IMR-90 (cell line): ENCODE results near the gene GGT6.

ENCODE experiments used
- CHD1 ChIP-seq: IDR thresholded peaks from 2 replicates; pipeline ENCODE4 v1.6.1; 2012; ENCODE audit warnings: low read depth, low read length, improper control_type of control experiment
- CTCF ChIP-seq: conservative IDR thresholded peaks from 2 replicates; pipeline ENCODE4 v1.5.1; 2012; ENCODE audit warnings: mild to moderate bottlenecking, low read depth, low read length, improper control_type of control experiment
- FOS ChIP-seq: fragments of 150-350 bp; IDR thresholded peaks from 2 replicates; pipeline ENCODE4 v1.6.1; 2016; ENCODE audit warnings: low read depth, low read length
- MAFK ChIP-seq: IDR thresholded peaks from 2 replicates; pipeline ENCODE4 v1.6.1; 2012; ENCODE audit warnings: low read depth, low read length, improper control_type of control experiment
- MAZ ChIP-seq: IDR thresholded peaks from 2 replicates; pipeline ENCODE4 v1.6.1; 2012; ENCODE audit warnings: low read depth, mild to moderate bottlenecking, low read length, improper control_type of control experiment, moderate library complexity, borderline replicate concordance
- POLR2A ChIP-seq: IDR thresholded peaks from 2 replicates; pipeline ENCODE4 v1.6.1; 2012; ENCODE audit warnings: mild to moderate bottlenecking, low read depth, low read length
- RFX5 ChIP-seq: IDR thresholded peaks from 2 replicates; pipeline ENCODE4 v1.8.0; 2012; ENCODE audit warnings: low read depth, mild to moderate bottlenecking, low read length, moderate library complexity

GRCh38 chr17:4547118-4547906 lies 13.1 kb downstream of the GGT6 start:
- TF ChIP-seq CTCF (no peak), MAZ (no peak), MAFK (no peak), RFX5 (no peak), POLR2A (no peak), CHD1 (no peak), FOS (no peak)
